KBM-7 (cell line): Measurements from ENCODE around the gene UBTD1.

Experiments used
- DNase-seq: peaks from one replicate; pipeline ENCODE4 v3.0.0-alpha.2; 2015
- in situ Hi-C: fragments of 300-500 bp; cut with MboI; formaldehyde crosslinking; loops from 2 replicates; pipeline ENCODE4 v1.14.3; 2020; ENCODE audit warnings: low sequenced_read_pairs, low pct_unique_long_range_greater_than_20kb, mixed read lengths

The UBTD1 gene

GRCh38 chr10:97479939-97480338 lies 18.8 kb upstream of the UBTD1 start:
- DNase-seq = no peak
- in situ Hi-C loops = no loop called here

GRCh38 chr10:97481071-97481470 lies 17.7 kb upstream of the UBTD1 start:
- in situ Hi-C loops = no loop called here
- DNase-seq = no peak

GRCh38 chr10:97482381-97482780 lies 16.3 kb upstream of the UBTD1 start:
- in situ Hi-C loops = no loop called here
- no peak for DNase-seq

DNA sequence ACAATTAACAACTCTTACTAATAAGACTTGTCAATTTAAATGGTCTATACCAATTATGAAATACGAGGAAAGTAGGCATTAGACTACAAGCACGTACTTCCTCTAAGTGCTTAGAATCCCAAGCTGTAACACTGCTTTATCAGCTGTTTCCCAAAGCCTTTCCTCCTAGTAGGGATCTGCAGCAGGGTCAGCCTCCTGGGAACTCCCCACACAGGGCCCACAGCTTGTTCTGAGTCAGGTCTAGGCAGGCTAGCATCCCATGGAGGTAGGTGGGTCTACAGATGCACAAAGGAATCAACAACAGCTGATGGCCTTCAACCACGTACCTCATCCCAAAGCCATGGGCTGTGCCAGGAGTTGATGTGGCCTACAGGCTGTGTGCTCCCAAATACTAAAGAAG lies 15.2 kb upstream of the UBTD1 start:
- DNase-seq = no peak
- in situ Hi-C loops = no loop called here

DNA sequence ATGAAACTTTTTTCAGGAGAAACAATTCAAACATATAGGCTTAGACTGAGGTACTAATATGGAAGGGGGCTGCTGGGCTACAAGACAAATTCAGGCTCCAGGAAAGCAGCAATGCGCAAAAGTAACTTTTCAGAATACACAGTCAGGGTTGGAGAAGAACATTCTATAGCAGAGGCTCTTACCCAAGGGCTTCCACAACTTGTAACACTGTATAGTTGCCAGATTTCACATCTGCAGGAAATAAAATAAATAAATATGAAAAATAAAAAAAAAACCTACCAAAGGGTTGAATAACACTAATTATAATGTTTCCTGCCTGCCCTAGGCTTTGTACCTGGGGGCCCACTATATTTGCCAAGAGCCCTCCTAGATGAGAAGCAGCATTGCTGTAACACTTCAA lies 14.8 kb upstream of the UBTD1 start:
- DNase-seq = no peak
- in situ Hi-C loops = no loop called here

DNA sequence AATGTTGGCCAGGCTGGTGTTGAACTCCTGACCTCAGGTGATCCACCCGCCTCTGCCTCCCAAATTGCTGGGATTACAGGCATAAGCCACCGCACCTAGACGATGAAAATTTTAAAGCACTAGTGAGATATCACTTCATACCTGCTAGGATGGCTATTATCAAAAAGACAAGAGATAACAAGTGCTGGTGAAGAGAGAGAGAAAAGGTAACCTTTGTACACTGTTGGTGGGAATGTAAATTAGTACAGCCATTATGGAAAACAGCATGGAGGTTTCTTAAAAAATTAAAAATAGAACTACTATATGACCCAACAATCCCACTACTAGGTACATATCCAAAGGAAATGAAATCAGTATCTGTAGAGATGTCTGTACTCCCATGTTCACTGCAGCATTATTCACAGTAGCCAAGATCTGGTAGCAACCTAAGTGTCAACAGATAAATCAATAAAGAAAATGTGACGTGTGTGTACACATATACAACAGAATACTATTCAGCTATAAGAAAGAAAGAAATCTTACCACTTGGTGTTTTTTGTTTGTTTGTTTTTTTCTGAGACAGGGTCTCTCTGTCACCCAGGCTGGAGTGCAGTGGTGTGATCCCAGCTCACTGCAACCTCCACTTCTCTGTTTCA lies 13.0 kb upstream of the UBTD1 start:
- no peak for DNase-seq
- in situ Hi-C loops = no loop called here

- in situ Hi-C loops = no loop called here
- no peak for DNase-seq
These were observed 8.1 kb upstream of the UBTD1 start for GRCh38 chr10:97490592-97490991.

DNA sequence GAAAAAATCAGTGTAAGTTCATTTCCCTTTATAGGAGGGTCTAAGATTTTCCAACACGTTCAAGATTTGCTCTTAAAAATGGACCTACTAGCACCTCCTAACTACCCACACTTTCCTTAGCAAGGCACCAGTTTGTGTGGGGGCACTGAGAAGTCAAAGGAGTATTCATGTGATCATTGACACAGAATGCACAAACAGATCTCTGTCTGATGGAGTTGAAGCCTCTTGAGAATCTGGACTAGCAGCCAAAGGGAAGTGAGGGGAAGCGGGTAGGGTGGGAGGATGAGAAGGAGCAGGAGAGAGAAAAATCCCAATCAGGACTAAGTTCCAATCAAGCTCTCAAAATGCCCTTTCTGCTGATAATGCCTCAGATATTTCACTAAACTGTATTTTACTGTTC lies 4.6 kb upstream of the UBTD1 start:
- in situ Hi-C loops = no loop called here
- no peak for DNase-seq

DNA sequence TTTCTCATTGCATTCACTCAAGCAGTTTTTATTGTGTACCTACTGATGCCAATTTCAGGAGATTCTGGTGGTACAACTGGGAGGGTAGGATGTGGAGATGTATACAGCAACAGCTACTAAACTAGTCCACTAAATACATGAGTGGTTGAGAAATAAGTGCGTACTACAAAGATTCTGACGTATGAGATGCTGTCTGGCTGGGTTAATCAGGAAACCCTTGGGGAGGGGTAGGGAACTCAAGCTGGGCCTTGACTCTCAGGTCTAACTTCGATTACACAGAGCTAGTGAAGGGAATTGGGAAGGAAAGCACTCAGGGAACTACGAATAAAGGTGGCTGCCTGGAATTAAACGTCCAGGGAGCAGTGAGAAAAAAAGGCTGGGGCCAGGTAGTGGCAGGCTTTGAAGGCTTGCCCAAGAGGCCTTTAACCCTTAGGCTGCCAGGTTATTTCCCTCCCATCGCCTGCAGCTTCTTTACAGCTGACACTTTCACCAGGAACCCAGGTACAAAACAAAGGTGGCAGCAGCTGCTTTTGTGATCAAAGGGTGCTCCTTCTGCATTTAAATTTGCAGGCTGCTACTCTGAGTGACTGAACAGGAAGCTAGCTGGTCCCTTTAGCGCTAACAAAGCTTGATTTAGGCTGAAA lies 3.7 kb upstream of the UBTD1 start:
- no peak for DNase-seq
- in situ Hi-C loops = no loop called here

GRCh38 chr10:97497572-97498075 lies 1.1 kb upstream of the UBTD1 start:
- in situ Hi-C loops = no loop called here
- DNase-seq = peak; percentile 84

DNA sequence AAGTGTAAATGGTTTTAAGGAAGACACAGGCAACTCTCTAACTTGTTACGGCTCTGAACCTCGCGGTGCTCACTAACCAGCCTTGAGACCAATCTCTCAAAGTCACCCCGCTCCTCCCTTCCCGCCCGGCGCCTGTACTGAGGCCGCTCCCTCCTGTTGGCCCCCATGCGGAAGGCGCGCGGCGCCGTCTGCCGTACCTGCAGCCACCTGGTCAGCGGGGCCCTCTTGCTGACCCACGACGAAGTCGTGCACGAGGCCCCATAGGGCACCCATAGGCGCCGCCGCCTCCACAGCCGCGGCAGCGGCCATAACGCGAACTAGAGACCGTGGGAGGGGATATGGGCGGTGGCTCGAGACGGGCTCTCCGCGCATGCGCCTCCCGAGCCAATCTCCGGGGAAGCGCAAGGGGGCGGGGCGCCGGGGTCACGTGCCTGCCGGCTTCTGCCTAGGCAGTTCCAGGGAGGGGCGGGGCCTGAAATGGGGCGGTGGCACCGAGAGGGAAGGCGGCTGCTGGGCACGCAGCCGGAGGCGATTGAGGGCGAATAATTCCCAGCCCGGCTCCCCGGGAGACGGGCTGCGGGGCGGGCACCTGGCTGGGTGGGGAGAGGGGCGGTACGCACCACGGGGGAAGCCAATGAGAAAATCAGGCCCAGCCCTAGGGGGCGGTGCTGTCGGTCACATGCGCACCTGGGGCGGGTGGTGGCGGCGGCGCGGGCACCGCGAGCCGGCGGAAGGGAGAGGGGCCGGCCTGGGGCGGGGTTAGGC lies 466 bp upstream of the UBTD1 start, which contains the start of gene MMS19:
Gene MMS19 (minus strand): TSS at position 347 of the 765 bp plus-strand sequence. CDS start 38 bp downstream, at position 309.
- in situ Hi-C loops = no loop called here
- peak; percentile 96 for DNase-seq

DNA sequence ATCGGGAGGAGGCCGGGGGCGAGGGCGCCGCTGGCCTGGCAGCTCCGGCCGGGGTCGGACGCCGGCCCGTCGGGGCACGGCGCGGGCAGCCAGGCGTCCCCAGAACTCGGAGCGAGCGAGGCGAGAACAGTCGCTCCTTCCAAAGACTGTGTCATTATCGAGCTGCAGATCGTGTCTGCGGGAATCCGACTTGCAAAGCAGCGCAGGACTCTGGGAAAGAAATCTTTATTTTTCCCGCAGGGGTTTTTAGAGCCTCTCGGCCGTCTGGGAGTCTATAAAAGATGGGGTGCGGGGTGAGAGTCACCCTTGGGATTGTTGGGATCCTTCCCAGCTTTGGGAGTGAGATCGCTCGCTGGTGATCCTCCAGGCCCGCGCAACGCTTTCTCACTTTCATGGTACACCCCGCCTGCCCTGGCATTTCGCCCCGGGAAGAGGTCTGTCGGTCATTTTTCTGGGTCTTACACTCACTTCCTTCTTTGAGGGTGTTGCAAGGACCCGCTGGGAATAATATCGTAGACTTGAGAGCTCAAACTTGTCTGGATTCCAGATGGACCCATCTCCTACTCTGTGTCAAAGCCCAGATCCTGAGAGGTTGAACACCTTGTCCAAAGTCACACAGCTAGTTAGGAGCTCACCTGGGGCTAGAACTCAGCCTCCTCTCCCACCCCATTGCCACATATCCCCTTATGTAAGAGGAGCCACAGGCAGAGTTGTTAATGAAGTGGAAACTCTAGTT lies 1.0 kb downstream of the UBTD1 start:
- peak; percentile 42 for DNase-seq
- in situ Hi-C loops = no loop called here

- in situ Hi-C loops = no loop called here
- DNase-seq = no peak
These were observed 1.5 kb downstream of the UBTD1 start for GRCh38 chr10:97500297-97500575.

DNA sequence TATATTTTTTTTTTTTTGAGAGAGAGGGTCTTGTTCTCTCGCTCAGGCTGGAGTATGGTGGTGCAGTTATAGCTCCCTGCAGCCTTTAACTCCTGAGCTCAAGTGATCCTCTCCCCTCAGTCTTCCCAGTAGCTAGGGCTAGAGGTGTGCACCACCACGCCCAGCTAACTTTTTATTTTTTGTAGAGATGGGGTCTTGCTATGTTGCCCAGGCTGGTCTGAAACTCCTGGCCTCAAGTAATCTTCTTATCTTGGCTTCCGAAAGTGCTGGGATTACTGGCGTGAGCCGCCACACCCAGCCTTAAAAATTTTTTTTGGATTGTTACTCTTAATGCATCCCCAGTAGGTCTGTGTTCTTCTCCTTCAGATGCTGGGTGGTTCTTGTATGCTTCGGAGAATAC lies 4.2 kb downstream of the UBTD1 start:
- in situ Hi-C loops = no loop called here
- no peak for DNase-seq

DNA sequence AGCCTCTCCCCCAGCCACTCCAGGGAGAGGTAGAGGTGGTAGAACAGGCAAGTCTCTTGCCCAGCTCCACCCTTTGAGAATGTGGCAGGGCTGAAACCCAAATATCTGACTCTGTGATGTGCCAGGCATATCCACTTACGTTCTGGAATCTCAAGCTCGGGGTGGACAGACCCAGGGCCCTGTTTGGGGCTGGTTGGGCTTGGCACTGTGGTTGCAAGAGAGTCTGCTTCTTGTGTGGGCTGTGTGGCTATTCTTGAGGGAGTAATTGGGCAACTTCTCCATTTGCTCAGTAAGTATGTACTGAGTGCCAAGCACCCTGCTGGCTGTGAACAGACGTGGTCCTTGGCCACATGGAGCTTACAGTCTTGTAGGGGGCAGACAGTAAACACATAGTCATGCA lies 4.7 kb downstream of the UBTD1 start:
- in situ Hi-C loops = no loop called here
- peak; percentile 26 for DNase-seq

GRCh38 chr10:97505152-97505551 lies 6.4 kb downstream of the UBTD1 start:
- no peak for DNase-seq
- in situ Hi-C loops = no loop called here

DNA sequence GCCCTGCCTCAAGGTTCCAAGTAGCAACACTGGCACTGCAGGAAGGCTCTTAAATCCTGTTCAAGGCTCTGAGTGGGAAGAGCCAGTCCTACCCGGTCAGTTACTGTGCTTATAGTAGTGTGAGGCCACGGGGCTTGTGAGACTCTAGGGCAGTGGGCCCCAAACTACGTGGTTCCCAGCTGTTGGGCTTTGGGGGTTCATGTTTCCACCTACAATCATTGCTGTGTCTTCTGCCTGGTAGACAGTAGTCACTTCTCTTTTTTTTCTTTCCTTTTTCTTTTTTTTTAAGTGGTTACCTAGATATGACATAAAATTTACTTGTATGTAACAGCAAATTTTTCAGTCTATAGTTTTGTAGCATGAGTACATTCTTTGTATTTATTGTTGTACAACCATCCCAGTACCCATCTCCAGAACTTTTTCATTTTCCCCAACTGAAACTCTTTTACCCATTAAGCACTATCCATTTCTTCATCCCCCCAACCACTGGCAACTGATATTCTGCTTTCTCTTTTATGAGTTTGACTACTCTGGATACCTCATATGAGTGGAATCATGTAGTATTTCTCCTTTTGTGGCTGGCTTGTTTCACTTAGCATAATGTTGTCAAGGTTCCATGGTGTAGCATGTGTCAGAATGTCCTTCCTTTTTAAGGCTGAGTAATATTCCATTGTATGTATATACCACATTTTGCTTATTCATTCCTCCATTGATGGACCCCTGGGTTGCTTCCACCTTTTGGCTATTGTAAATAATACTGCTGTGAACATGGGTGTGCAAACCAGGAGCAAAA lies 7.7 kb downstream of the UBTD1 start:
- DNase-seq = no peak

GRCh38 chr10:97508342-97508741 lies 9.6 kb downstream of the UBTD1 start:
- in situ Hi-C loops = no loop called here
- no peak for DNase-seq

More for the DNA sequence above, 7.7 kb downstream of the UBTD1 start:
- in situ Hi-C loops = no loop called here

GRCh38 chr10:97509120-97509680 lies 10.5 kb downstream of the UBTD1 start:
- in situ Hi-C loops = no loop called here
- DNase-seq = no peak
